Erythroblast (primary cell): Measurements from ENCODE around the gene ESRRA.

Experiments used
- GATA1 ChIP-seq: IDR thresholded peaks from 2 replicates; pipeline ENCODE4 v1.6.1; 2011; ENCODE audit warnings: low read depth, mild to moderate bottlenecking, control low read depth, low read length, moderate library complexity
- POLR2A ChIP-seq: IDR thresholded peaks from 2 replicates; pipeline ENCODE4 v1.6.1; 2011; ENCODE audit warnings: mild to moderate bottlenecking, low read length

GRCh38 chr11:64256300-64256699, 49.0 kb upstream of the ESRRA start:
- TF ChIP-seq POLR2A (no peak), GATA1 (no peak)
